Measurements from ENCODE around the gene PSENEN.

PSENEN gene, protein sequence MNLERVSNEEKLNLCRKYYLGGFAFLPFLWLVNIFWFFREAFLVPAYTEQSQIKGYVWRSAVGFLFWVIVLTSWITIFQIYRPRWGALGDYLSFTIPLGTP

DNA sequence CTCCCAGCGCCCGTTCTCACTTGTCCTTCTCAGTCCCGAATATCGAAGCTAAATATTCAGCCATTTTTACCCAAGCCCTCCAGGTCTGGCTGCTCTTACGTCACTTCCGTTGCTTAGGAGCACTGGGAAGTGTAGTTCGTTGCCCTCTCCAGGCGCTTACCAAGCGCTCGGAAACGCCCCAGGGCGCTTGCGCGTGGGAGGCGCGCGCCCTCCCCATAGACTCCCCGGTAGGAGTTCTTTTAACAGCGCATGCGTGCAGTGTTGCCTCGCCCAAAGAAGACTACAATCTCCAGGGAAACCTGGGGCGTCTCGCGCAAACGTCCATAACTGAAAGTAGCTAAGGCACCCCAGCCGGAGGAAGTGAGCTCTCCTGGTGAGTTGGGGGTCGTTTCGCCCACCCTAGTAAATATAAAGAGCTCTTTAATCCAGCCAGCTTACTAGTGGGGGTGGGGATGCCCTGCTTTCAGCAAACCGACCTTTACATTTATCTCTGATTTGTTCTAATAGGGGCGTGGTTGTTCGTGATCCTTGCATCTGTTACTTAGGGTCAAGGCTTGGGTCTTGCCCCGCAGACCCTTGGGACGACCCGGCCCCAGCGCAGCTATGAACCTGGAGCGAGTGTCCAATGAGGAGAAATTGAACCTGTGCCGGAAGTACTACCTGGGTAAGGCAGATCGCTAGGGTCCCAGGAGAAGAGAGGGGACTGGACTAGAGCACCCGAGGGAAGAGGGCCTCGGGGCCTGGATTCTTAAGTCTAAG, at the start of gene PSENEN, which contains the start of gene U2AF1L4:
Gene PSENEN, plus strand, starts transcription at position 324 of the 759 bp plus-strand sequence. Its CDS starts 280 bp downstream, at position 604.
Gene U2AF1L4, minus strand, starts transcription at position 91 of the 759 bp plus-strand sequence. Its CDS starts 27 bp downstream, at position 64.
- peak; percentile 99 for DNase-seq (ENCODE audit: low spot score)

DNA sequence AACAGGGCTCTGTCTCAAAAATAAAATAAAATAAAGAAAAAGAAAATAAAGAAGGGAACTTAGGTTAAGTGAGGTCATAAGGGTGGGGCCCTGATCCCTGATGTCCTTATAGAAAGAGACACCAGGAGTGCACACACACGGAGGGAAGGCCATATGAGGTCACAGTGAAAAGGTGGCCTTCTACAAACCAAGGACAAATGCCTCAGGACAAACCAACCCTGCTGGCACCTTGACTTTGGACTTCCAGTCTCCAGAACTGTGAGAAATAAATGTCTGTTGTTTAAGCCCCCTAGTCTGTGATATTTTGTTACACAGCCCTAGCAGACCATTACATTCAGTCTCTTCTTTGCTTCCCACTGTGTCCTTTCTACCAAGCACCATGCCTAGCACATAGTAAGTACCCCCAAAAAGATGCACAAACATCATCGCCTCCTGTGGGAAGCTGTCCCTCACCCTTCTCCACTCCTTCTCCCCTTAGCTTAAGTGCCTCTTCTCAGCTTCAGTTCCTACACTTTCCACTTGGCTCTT, 49.5 kb upstream of the PSENEN start:
- DNase-seq (ENCODE audit: low spot score): no peak

DNA sequence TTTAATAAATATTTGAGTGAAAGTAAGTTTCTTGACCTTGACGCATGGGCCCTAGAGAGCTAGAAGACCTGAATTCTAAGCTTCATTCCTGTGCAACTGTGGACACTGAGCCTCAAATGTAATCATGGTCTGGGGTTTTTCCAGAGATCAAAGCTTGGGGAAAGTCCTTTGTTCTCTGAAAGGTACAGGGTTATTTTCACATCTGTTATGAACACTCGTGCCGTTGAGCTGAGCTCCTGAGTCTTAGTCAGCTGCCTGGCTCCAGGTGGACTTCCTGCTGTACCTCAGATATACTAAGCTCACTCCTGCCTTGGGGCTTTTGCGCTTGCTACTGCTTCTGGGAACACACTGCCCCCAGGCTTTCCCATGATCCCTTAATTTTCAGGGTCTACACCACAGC, 48.6 kb upstream of the PSENEN start:
- no peak for DNase-seq (ENCODE audit: low spot score)

DNA sequence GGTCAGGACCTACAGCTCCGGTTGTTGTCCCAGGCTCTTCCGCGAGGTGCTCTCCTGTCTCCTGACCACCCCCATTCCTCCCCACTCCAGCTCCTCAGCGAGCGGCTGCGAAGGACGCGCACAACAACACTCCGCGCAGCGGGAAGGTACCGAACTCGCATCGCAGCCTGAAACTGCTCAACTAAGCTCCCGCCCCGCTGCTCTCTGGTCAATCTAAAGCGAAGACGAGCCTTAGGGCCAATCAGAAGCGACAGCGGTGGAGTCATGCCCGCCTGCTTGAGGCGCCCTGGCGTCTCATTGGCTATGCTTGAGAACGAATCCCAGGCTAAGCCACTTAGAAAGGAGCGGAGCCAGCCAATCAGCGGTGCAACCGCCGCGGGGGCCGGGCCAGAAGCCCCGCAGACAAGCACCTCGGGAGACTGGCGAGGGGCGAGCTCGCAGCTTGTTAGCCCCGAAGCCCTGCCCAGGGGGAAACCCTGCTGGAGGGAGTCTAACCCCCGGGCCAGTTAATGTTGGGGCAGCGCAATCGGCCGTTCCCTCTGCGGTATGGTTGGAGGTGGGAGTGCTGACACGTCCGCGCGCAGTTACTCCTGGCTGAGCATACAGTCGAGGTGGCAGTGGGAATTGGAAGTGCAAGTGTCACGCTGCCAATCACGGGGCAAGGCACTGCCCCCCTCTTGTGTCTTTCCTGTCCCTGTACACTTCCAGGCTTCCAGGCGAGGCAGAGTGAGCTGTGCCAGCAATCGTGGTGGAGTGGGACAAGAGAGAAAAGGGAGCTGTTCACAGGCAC, 43.0 kb upstream of the PSENEN start:
- peak; percentile 100 for DNase-seq (ENCODE audit: low spot score)

DNA sequence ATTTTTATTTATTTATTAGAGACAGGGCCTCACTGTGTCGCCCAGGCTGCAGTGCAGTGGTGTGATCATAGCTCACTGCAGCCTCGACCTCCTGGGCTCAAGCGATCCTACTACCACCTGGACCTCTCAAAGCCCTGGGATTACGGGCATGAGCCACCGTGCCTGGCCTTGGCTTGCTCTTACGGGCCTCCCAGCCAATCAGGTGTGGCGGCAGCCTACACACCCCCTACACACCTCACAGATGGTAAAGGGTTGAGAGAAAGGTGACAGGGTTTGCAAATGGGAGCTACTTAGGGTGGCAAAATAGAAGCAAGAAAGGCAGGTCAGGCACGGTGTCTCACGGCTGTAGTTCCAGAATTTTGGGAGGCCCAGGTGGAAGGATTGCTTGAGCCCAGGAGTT, 42.1 kb upstream of the PSENEN start:
- DNase-seq (ENCODE audit: low spot score): no peak

DNA sequence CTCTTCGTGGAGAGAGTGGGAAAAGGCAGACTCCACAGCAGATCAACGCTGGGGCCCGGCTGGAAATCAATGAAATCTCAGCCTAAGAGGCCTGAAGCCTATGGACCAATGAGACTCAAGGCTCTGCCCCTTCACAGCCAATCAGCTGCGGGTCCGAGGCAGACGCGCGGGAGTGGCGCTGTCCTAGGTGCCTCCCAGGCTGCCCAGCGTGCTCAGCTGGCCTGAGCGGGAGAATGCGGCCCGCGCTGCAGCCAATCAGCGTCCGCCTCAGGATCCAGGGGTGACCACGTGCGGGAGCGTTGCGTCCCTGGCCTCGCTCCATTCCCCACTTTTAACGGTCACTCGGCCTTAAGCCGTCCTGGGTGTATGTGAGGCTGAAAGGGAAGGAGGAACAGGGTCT, 41.2 kb upstream of the PSENEN start, which contains the start of gene ZBTB32:
Gene ZBTB32, plus strand, starts transcription at position 341 of the 400 bp plus-strand sequence. CDS start 10,069 bp downstream, outside the sequence.
- DNase-seq (ENCODE audit: low spot score): no peak

DNA sequence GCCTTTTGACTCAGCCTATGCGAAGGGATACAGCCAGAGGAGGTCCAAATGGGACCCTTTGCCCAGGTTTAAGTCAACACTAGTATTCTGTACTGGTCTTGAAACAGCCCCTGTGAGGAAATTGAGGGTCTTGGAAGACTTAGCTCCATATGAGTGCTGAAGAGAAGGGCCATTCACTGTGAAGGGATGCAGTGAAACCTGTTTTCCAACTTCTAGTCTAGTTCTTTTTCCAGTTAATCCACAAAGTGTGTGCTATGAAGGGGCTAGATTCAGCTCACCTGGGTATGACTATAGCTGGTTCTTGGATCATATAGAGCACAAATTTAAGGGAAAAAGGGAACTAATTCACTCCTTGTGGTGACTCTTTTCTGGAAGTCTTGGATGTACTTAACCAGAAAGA, 37.1 kb upstream of the PSENEN start:
- DNase-seq (ENCODE audit: low spot score): no peak

DNA sequence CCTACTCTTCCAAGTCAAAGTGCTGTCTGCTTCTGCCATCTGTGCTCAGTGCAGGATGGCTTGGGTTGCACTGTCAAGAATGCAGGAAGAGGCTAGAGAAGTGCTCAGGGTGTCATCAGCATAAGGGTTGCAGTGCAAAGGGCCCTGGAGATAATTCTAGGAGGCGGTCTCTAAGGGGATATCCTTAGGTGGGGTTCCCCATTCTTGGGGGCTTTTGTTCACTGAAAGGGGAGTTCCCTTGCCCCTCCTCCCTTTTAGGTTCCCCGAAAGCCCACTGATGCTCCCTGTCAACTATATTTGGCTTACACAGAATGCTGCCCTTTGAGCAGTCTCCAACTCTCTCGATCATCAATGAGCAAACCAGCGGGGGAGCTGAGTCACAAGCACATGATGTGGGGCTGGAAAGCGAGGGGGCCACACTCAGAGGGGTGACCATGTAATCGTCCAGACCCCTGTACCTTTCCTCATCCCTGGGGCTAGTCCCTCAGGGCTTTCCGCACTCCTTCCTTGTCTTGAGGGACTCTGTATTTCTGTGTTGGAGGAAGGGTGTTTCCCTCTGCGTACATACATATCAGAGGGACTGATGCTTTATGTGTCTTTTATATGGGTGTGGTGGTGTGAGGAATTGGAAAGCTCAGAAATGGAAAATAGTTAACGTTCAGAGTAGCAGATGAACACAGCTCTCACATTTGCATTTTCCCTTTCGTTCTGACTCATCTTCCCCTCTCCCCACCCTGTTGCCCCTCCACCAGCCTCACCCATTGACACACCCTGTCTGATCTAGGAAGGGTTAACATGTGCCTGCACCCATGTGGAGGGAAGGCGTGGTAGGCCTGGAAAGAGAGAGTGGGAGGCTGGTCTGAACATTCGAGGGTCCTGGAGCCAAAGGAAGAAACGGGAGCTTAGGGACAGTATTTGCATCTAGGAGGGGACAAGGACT, 34.4 kb upstream of the PSENEN start:
- no peak for DNase-seq (ENCODE audit: low spot score)

DNA sequence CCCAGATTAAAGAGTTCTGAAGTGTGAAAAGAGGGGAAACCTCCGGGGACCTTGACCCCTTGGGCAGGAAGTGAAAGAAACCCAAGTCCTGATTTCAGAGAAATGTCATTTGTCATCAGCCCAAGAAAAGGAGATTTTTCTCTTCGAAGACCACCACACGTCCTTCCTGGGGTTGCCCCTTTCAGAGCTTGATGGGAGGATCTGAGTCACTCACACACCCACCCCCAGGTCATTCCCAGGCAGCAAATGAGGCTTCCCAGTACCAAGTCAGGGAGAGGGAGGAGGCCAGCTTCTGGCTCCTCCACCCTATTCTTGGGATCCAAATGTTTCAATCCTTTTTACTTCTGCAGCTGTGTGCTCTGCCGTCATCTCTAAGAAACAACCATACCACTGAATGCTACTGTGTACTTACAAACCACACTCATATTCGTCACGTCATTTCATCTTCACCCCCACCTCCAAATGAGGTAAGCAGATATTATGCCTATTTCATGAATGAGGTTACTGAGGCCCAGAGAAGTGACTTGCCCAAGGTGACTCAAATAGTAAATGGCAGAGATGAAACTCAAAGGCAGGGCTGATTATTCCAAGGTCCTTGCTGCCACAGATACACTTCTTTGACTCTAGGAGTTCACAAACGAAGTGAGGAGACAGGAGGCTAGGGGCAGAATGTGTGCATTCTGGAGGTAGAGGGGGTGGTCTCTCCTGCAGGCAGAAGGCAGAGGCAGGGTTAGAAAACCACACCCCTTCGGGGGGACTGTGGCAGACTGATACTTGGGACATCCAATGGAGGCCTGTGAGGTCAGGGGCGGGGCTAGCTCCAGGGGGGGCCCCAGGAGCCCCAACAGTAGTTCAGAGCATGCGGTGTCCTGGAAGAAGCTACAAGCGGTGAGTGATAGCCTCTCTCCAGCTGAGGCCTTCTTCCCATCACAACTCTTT, 32.6 kb upstream of the PSENEN start:
- DNase-seq (ENCODE audit: low spot score): no peak

DNA sequence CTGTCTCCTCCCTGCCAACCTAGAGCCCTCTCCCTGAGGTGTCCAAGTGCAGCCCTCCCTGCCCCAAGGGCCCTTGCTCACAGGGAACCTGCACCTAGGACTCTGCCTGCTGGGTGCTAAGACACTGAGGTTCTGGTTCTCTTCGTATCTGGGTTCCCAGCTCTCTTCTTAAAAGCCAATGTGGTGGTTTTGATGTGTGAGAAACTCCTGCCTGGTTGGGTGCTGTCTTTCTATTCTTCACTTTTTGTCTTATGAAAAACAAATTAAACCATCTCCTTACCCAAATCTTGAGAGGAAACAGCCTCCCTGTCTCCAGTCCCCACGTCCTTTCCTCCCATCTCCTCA, 32.0 kb upstream of the PSENEN start:
- no peak for DNase-seq (ENCODE audit: low spot score)

DNA sequence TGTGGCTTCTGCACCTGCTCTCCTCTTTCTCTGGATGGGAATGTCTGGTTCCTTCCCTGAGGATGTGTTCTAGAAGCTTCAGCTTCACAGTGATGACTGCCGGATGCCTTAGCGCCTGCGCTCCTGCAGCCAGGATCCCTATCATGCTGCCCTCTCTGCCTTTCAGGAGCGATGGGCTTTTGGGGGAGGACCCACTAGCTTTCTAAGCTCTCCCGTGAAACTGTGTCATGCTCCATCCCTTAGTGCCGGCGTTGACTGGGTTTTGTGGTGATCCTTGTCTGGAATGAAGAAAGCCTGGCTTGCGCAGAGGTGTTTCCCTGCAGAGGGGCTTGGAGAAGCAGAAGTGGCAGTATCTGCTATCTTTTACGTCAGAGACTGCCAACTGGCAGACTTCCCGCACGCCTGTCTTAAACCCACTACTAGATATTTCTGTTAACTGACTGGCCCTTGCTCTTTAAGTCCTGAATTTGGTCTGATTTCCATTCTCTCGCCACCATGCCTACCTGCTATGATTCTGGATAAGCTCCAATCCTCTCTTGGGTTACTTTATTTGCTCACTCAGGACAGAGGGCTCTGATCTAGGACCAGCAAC, 31.5 kb upstream of the PSENEN start:
- no peak for DNase-seq (ENCODE audit: low spot score)

DNA sequence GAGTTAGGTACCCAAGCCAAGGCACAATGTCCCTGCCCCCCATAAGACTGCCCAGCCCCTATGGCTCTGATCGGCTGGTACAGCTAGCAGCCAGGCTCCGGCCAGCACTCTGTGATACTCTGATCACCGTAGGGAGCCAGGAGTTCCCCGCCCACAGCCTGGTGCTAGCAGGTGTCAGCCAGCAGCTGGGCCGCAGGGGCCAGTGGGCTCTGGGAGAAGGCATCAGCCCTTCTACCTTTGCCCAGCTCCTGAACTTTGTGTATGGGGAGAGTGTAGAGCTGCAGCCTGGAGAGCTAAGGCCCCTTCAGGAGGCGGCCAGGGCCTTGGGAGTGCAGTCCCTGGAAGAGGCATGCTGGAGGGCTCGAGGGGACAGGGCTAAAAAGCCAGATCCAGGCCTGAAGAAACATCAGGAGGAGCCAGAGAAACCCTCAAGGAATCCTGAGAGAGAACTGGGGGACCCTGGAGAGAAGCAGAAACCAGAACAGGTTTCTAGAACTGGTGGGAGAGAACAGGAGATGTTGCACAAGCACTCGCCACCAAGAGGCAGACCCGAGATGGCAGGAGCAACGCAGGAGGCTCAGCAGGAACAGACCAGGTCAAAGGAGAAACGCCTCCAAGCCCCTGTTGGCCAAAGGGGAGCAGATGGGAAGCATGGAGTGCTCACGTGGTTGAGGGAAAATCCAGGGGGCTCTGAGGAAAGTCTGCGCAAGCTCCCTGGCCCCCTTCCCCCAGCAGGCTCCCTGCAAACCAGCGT, 30.7 kb upstream of the PSENEN start:
- DNase-seq (ENCODE audit: low spot score): no peak

DNA sequence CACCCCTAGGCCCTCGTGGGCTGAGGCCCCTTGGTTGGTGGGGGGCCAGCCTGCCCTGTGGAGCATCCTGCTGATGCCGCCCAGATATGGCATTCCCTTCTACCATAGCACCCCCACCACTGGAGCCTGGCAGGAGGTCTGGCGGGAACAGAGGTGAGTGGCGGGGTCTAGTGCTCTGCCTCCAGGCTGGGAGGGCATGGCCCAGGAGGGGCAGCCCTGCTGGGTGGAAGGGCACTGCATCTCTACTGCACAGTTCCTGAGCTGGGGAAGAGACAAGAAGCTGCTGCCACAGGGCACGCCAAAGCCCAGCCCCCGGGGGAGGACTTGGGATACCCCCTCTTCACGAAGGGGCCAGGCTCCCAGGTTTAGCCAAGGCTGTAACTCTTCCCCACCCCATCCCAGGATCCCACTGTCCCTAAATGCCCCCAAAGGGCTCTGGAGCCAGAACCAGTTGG, 30.1 kb upstream of the PSENEN start:
- DNase-seq (ENCODE audit: low spot score): no peak

DNA sequence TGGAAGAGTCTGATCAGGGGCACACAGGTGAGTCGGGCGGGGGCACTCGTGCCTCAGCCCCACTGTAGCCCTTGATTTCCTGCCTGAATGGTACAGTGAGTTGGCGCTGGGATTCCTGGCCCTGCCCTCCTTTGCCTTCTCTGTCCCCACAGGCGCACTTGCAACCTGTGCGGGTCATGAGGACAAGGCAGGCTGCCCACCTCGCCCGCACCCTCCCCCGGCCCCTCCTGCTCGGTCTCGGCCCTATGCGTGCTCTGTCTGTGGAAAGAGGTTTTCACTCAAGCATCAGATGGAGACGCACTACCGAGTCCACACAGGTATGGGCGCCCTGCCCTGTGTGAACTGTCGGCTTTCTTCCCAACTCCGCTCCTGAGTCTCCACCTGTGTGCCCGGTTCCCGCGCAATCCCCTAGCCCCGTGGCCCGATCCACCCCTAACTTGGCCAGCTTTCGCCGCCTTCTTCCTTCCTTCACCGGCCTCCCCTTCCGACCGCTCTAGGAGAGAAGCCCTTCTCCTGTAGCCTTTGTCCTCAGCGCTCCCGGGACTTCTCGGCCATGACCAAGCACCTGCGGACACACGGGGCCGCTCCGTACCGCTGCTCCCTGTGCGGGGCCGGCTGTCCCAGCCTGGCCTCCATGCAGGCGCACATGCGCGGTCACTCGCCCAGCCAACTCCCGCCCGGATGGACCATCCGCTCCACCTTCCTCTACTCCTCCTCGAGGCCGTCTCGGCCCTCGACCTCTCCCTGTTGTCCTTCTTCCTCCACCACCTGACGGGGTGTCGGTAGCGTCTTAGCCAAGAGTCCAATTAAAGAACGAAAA, 29.3 kb upstream of the PSENEN start:
- peak; percentile 75 for DNase-seq (ENCODE audit: low spot score)

DNA sequence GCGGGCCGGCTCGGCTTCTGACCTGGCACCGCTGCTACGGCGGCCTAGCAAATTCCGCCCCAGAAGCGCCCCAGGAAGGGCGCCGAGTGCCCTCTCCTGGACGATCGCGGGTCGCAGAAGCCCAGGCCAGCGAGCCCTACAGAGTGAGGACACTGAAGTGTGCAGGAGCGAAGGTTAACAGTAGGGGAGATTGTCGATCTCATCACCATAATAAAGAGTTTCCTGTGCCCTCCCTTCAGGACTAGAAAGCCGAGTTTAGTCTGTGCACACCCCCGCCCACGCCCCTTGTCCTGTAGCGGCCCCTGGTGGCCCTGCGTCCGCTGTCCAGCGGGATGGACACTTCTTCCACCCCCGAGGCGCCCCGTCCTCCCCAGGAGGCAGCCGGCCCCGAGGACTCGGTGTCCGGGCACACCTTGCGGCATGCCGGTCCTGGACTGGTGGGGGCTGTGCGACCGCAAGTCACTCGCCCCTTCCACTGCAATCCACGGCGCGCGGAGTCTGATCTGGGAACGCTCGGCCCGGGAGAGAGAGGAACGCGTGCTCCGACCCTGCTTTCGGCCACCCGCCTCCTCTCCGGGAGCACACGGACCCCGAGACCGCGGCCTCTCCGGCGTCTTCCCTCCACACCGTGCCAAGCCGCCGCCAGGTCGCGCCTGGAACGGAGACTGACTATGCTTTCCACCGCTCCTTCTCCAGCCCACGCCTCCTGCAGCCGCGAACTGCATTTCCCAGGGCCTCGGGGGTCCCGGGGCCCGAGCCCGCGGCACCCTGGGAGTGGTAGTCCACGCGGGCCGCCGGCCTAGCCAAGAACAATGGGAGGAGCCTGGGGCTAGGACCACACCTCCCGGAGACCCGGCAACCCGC, 28.4 kb upstream of the PSENEN start:
- DNase-seq (ENCODE audit: low spot score): peak; percentile 96

DNA sequence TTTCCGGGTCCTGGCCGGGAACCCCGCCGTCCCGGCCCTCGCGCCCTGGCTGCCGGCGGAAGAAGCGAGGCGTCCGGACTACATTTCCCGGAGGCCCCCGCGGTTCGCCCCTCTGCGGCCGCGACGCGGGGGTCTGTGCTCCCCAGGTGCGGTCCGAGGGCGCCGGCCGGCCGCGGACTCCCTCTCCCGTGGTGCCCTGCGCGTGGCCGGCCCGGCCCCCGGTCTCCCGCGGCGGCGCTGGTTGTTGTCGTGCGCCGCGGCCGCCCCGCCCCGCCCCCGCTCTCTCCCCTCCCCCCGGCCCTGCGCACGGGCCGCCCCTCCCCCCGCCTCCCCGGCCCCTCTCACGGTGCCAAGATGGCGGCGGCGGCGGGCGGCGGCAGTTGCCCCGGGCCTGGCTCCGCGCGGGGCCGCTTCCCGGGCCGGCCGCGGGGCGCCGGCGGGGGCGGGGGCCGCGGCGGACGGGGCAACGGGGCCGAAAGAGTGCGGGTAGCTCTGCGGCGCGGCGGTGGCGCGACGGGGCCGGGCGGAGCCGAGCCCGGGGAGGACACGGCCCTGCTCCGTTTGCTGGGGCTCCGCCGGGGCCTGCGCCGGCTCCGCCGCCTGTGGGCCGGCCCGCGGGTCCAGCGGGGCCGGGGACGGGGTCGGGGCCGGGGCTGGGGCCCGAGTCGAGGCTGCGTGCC, 27.6 kb upstream of the PSENEN start, which contains the start of gene KMT2B:
Gene KMT2B, plus strand, starts transcription at position 339 of the 680 bp plus-strand sequence. Its CDS starts 16 bp downstream, at position 355.
- DNase-seq (ENCODE audit: low spot score): no peak
